Hematopoietic multipotent progenitor cell treated with erythropoietin and hydrocortisone succinate and interleukin-3 and kit ligand, for 6 days (in vitro differentiated cells): ENCODE measurements around the gene TMEM207.
A peak's percentile ranks its signal among the peaks of the same experiment; 100 is the strongest.

Experiments
- DNase-seq: peaks from one replicate; pipeline ENCODE4 v3.0.0-alpha.2; 2015

TMEM207 gene

GRCh38 chr3:190444006-190444405 is 5.7 kb downstream of the TMEM207 start:
- peak; percentile 57 for DNase-seq

- peak; percentile 11 for DNase-seq
Observed at GRCh38 chr3:190443257-190443656, 6.4 kb downstream of the TMEM207 start.

GRCh38 chr3:190442240-190442639 is 7.5 kb downstream of the TMEM207 start:
- no peak for DNase-seq

- DNase-seq = peak; percentile 16
Observed at GRCh38 chr3:190436331-190436730, 13.4 kb downstream of the TMEM207 start.

- no peak for DNase-seq
Observed at GRCh38 chr3:190435618-190436017, 14.1 kb downstream of the TMEM207 start.

- DNase-seq = no peak
Observed at GRCh38 chr3:190433626-190434025, 16.1 kb downstream of the TMEM207 start.

GRCh38 chr3:190432216-190432615 is 17.5 kb downstream of the TMEM207 start:
- no peak for DNase-seq

- no peak for DNase-seq
Observed at GRCh38 chr3:190430906-190431305, 18.8 kb downstream of the TMEM207 start.

- no peak for DNase-seq
Observed at GRCh38 chr3:190429681-190430080, 20.0 kb downstream of the TMEM207 start.

- DNase-seq = no peak
Observed at GRCh38 chr3:190426806-190427507, 22.7 kb downstream of the TMEM207 start.

- DNase-seq = no peak
Observed at GRCh38 chr3:190425833-190426232, 23.9 kb downstream of the TMEM207 start.

GRCh38 chr3:190424478-190425439 is 24.9 kb downstream of the TMEM207 start:
- DNase-seq = peak; percentile 85

- DNase-seq = no peak
Observed at GRCh38 chr3:190424108-190424477, 25.6 kb downstream of the TMEM207 start.

GRCh38 chr3:190414297-190414696 is 35.4 kb downstream of the TMEM207 start:
- DNase-seq = no peak

- DNase-seq = no peak
Observed at GRCh38 chr3:190404715-190405114, 45.0 kb downstream of the TMEM207 start.

- peak; percentile 30 for DNase-seq
Observed at GRCh38 chr3:190401963-190402362, 47.7 kb downstream of the TMEM207 start.

- DNase-seq = no peak
Observed at GRCh38 chr3:190399677-190400076, 50.0 kb downstream of the TMEM207 start.

GRCh38 chr3:190397889-190398288 is 51.8 kb downstream of the TMEM207 start:
- DNase-seq = no peak

GRCh38 chr3:190396001-190396400 is 53.7 kb downstream of the TMEM207 start:
- no peak for DNase-seq

- DNase-seq = no peak
Observed at GRCh38 chr3:190388703-190389102, 61.0 kb downstream of the TMEM207 start.

- no peak for DNase-seq
Observed at GRCh38 chr3:190387578-190388213, 62.0 kb downstream of the TMEM207 start, which contains the start of gene CLDN16. TSS of gene CLDN16 (plus strand) at chr3:190388163. CDS start at chr3:190388330, 167 bp downstream.

GRCh38 chr3:190385731-190386688 is 63.7 kb downstream of the TMEM207 start:
- no peak for DNase-seq
